GM18526 (cell line): ENCODE measurements around the gene SLC6A6.

Experiments used
- POLR2A ChIP-seq: IDR thresholded peaks from 3 replicates; pipeline ENCODE4 v1.6.1; 2011; ENCODE audit not compliant: insufficient read length; ENCODE audit errors: extremely low read depth

The SLC6A6 gene

GRCh38 chr3:14520149-14520548, 117.7 kb downstream of the SLC6A6 start:
- no peak for TF ChIP-seq POLR2A

- no peak for TF ChIP-seq POLR2A
These were observed 118.6 kb downstream of the SLC6A6 start for GRCh38 chr3:14520967-14521366.

GRCh38 chr3:14521611-14522010, 119.2 kb downstream of the SLC6A6 start:
- no peak for TF ChIP-seq POLR2A

GRCh38 chr3:14522129-14522691, 119.8 kb downstream of the SLC6A6 start:
- TF ChIP-seq POLR2A: no peak

GRCh38 chr3:14522768-14523167, 120.4 kb downstream of the SLC6A6 start:
- no peak for TF ChIP-seq POLR2A

- no peak for TF ChIP-seq POLR2A
These were observed 121.4 kb downstream of the SLC6A6 start for GRCh38 chr3:14523792-14524191.

- TF ChIP-seq POLR2A: no peak
These were observed 121.9 kb downstream of the SLC6A6 start for GRCh38 chr3:14524311-14524711.

- no peak for TF ChIP-seq POLR2A
These were observed 122.7 kb downstream of the SLC6A6 start for GRCh38 chr3:14524920-14525660.

GRCh38 chr3:14525685-14526631, 123.6 kb downstream of the SLC6A6 start:
- TF ChIP-seq POLR2A: no peak

- TF ChIP-seq POLR2A: no peak
These were observed 125.7 kb downstream of the SLC6A6 start for GRCh38 chr3:14528081-14528480.

GRCh38 chr3:14531856-14532395, 129.5 kb downstream of the SLC6A6 start:
- TF ChIP-seq POLR2A: no peak

- TF ChIP-seq POLR2A: no peak
These were observed 130.5 kb downstream of the SLC6A6 start for GRCh38 chr3:14532691-14533456.

- no peak for TF ChIP-seq POLR2A
These were observed 131.1 kb downstream of the SLC6A6 start for GRCh38 chr3:14533457-14533958.

- TF ChIP-seq POLR2A: no peak
These were observed 132.2 kb downstream of the SLC6A6 start for GRCh38 chr3:14534516-14535191.
